PC-3 (cell line): ENCODE data around the gene ABCA7.

Source experiments
- CTCF ChIP-seq: fragments of 300-600 bp; sonication (generic); conservative IDR thresholded peaks from 2 replicates; pipeline ENCODE4 v1.5.1; 2017; ENCODE audit warnings: antibody characterized with exemption, low read depth, mild to moderate bottlenecking, low read length
- EZH2 ChIP-seq: fragments of 300-600 bp; sonication (generic); IDR thresholded peaks from one replicate; pipeline ENCODE4 v1.6.1; 2017; ENCODE audit warnings: antibody characterized with exemption, mild to moderate bottlenecking, low read length; ENCODE audit not compliant: unreplicated experiment
- EZH2phosphoT487 ChIP-seq: fragments of 300-600 bp; sonication (generic); IDR thresholded peaks from 2 replicates; pipeline ENCODE4 v1.6.1; 2018; ENCODE audit warnings: mild to moderate bottlenecking, antibody characterized with exemption, low read length, borderline replicate concordance

- TF ChIP-seq CTCF (no peak), EZH2 (no peak), EZH2phosphoT487 (no peak)
These were observed 53.4 kb downstream of the ABCA7 start for GRCh38 chr19:1093330-1093729.
